SU-DHL-6 (cell line): Measurements from ENCODE around the gene SLC45A3.

Source experiments
- H2AFZ ChIP-seq: fragments of 200-600 bp; sonication (generic); 2 replicates; pipeline ENCODE4 v1.6.1; 2014; ENCODE audit warnings: low read depth, mild to moderate bottlenecking, moderate library complexity, mixed read lengths, antibody characterized with exemption, low read length; ENCODE audit not compliant: severe bottlenecking
- H3F3A ChIP-seq: fragments of 200-600 bp; shearing (Covaris generic); 2 replicates; pipeline ENCODE4 v1.6.0; 2016; ENCODE audit warnings: antibody characterized with exemption, mild to moderate bottlenecking; ENCODE audit not compliant: insufficient read depth
- H3K27ac ChIP-seq: fragments of 200-600 bp; sonication (generic); 2 replicates; pipeline ENCODE4 v1.5.1; 2016; ENCODE audit warnings: low read depth, mild to moderate bottlenecking, low read length, moderate library complexity, mixed read lengths
- H3K27me3 ChIP-seq: fragments of 200-600 bp; sonication (generic), shearing (Covaris generic); 2 replicates; pipeline ENCODE4 v1.6.0; 2014; ENCODE audit warnings: mild to moderate bottlenecking, low read length
- H3K36me3 ChIP-seq: fragments of 200-600 bp; sonication (generic); 2 replicates; pipeline ENCODE4 v1.6.1; 2014; ENCODE audit warnings: mild to moderate bottlenecking, low read length, mixed read lengths
- H3K4me2 ChIP-seq: fragments of 300-600, 200-600 bp; shearing (Covaris generic), sonication (generic); 2 replicates; pipeline ENCODE4 v1.6.0; 2014; ENCODE audit warnings: low read length, low read depth, mild to moderate bottlenecking; ENCODE audit not compliant: poor library complexity, severe bottlenecking
- H3K4me3 ChIP-seq: fragments of 200-600 bp; sonication (generic); 2 replicates; pipeline ENCODE4 v1.5.1; 2014; ENCODE audit warnings: antibody characterized with exemption, low read length, mild to moderate bottlenecking, mixed read lengths; ENCODE audit not compliant: insufficient read depth, poor library complexity, severe bottlenecking
- H3K79me2 ChIP-seq: fragments of 200-600 bp; sonication (generic); 2 replicates; pipeline ENCODE4 v1.6.1; 2014; ENCODE audit warnings: mild to moderate bottlenecking, low read length, moderate library complexity; ENCODE audit not compliant: insufficient read depth
- H3K9ac ChIP-seq: fragments of 200-600 bp; sonication (generic); 2 replicates; pipeline ENCODE4 v1.7.0; 2014; ENCODE audit warnings: mild to moderate bottlenecking, low read length
- H3K9me2 ChIP-seq: fragments of 200-600 bp; sonication (generic); replicated peaks from 2 replicates; pipeline ENCODE4 v1.6.1; 2014; ENCODE audit warnings: low read length; ENCODE audit not compliant: insufficient read depth
- H3K9me3 ChIP-seq: fragments of 200-600 bp; sonication (generic); 2 replicates; pipeline ENCODE4 v1.6.1; 2014; ENCODE audit warnings: low read length, mixed read lengths; ENCODE audit not compliant: insufficient read depth
- H4K20me1 ChIP-seq: fragments of 200-600 bp; sonication (generic); 2 replicates; pipeline ENCODE4 v1.6.1; 2014; ENCODE audit warnings: low read depth, mild to moderate bottlenecking, antibody characterized with exemption, low read length, moderate library complexity, mixed read lengths
- EZH2phosphoT487 ChIP-seq: fragments of 200-600 bp; sonication (generic), shearing (Covaris generic); conservative IDR thresholded peaks from 2 replicates; pipeline ENCODE4 v1.6.1; 2018; ENCODE audit warnings: mild to moderate bottlenecking, antibody characterized with exemption, low read length, moderate library complexity, mixed read lengths
- TF ChIP-seq, protein P1 (sequence below): fragments of 200-600 bp; sonication (generic); IDR thresholded peaks from one replicate; pipeline ENCODE4 v1.5.1; 2017; ENCODE audit warnings: antibody characterized with exemption, mild to moderate bottlenecking, low read length, moderate library complexity; ENCODE audit not compliant: insufficient read depth, poor library complexity, severe bottlenecking

Gene SLC45A3

GRCh38 chr1:205610036-205610435, 70.3 kb downstream of the SLC45A3 start:
- H3K4me3 ChIP-seq: no peak overlapping the region
- H3K79me2 ChIP-seq: peaks cover 75% of the 10 kb centered on the region
- H3K36me3 ChIP-seq: peaks cover 63% of the 10 kb centered on the region
- no peak overlapping the region for H3K4me2 ChIP-seq
- H4K20me1 ChIP-seq: peaks cover 5% of the 10 kb centered on the region; the same call in 1 of the 2 replicates
- H3K9me3 ChIP-seq: no peaks in the 10 kb centered on the region
- H2AFZ ChIP-seq: no peak overlapping the region
- TF ChIP-seq EZH2phosphoT487: no peak
- TF ChIP-seq, protein P1, sequence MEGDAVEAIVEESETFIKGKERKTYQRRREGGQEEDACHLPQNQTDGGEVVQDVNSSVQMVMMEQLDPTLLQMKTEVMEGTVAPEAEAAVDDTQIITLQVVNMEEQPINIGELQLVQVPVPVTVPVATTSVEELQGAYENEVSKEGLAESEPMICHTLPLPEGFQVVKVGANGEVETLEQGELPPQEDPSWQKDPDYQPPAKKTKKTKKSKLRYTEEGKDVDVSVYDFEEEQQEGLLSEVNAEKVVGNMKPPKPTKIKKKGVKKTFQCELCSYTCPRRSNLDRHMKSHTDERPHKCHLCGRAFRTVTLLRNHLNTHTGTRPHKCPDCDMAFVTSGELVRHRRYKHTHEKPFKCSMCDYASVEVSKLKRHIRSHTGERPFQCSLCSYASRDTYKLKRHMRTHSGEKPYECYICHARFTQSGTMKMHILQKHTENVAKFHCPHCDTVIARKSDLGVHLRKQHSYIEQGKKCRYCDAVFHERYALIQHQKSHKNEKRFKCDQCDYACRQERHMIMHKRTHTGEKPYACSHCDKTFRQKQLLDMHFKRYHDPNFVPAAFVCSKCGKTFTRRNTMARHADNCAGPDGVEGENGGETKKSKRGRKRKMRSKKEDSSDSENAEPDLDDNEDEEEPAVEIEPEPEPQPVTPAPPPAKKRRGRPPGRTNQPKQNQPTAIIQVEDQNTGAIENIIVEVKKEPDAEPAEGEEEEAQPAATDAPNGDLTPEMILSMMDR: no peak
- no peak overlapping the region for H3K27ac ChIP-seq
- no peaks in the 10 kb centered on the region for H3K27me3 ChIP-seq
- H3K9ac ChIP-seq: no peak overlapping the region
- H3K9me2 ChIP-seq: no peaks in the 10 kb centered on the region
- peaks cover 17% of the 10 kb centered on the region; the same call in 1 of the 2 replicates for H3F3A ChIP-seq
